Amygdala (tissue), 56 donors: ENCODE measurements around the gene SFT2D1.

Source experiments
- DNase-seq, 56 donors: peaks; one replicate each; lab custom pipeline; 2025; lab: John Stamatoyannopoulos, UW

SFT2D1 gene

DNA sequence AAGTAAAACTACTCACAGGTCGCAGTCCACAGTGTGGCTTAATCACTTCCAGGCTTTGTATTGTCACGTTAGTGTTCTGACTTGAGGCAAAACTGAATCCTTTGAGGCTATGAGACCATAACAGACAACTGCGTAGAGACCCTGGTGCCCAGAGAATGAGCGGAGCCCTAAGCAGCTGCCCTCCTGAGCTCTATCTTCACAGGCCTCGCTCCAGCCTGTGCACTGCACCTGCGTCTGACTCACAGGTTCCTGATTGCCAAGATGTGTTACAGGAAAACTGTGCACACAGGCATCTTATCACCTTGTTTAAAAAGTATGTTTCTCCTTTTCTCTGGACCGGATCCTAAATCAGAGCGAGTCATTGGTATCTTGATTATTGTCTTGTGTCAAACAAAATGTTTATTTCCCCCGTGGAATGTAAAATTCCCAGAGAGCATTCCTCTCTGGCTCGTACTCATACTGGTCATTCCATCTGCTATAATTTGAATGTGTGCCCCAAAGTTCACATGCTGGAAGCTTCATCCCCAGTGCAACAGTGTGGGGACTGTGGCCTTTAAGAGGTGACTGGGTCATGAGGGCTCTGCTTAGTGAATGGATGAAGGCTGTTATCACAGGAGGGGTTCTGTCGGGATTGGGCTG, 59.8 kb downstream of the SFT2D1 start:
- no peak for DNase-seq

DNA sequence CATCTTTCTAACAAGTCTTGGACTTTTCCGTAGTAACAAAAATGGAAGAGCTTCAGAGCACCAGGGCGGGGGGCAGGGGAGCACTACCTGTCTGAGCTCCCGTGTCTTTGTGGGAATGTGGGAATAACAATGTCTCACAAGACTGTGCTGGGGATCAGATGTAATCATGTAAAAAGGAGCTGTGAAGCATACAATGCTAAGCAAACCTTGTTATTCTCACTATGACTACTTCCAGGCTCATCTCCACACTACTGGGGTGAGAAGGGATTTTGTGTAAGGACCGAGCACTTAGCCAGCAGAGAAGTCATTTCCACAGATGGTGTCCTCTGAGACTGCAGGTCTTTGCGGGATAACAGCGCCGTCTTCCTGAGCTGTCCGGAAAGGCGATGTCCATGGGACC, 61.2 kb downstream of the SFT2D1 start:
- no peak for DNase-seq

DNA sequence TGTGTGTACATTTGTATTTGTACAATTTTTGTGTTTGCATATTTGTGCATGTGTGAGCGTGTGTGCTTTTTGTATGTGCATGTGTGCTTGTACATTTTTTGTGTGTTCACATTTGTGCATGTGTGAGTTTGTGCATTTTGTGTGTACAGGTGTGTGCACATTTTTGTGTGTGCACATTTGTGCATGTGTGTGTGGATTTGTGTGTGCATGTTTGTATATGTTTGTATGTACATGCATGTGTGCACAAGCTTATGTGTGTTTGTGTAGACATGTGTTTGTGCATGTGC, 63.0 kb downstream of the SFT2D1 start:
- DNase-seq = no peak

DNA sequence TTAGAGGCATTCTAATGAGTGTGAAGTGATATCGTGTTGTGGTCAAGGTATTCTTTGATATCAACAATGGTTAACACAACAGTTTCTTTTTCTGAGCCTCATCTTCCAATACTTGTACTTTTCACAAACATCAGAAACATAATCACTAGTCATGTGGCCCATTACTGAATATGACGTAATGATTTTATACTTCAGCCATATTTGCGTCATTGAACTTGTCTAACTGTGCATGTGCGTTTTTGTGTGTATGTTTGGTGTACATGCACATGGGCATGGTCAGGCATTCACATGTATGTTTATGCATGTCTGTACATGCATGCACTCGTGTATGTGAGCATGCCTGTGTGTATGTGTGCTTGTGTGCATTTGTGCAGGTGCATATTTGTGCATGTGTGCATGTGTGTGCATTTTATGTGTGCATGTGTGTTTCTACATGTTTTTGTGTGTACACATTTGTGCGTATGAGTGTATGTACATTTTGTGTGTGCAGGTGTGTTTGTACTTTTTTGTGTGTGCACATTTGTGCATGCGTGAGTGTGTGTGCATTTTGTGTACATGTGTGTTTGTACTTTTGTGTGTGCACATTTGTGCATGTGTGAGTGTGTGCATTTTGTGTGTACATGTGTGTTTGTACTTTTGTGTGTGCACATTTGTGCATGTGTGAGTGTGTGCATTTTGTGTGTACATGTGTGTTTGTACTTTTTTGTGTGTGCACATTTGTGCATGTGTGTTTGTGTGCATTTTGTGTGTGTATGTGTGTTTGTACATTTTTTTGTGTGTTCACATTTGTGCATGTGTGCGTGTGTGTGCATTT, 63.6 kb downstream of the SFT2D1 start:
- no peak for DNase-seq

DNA sequence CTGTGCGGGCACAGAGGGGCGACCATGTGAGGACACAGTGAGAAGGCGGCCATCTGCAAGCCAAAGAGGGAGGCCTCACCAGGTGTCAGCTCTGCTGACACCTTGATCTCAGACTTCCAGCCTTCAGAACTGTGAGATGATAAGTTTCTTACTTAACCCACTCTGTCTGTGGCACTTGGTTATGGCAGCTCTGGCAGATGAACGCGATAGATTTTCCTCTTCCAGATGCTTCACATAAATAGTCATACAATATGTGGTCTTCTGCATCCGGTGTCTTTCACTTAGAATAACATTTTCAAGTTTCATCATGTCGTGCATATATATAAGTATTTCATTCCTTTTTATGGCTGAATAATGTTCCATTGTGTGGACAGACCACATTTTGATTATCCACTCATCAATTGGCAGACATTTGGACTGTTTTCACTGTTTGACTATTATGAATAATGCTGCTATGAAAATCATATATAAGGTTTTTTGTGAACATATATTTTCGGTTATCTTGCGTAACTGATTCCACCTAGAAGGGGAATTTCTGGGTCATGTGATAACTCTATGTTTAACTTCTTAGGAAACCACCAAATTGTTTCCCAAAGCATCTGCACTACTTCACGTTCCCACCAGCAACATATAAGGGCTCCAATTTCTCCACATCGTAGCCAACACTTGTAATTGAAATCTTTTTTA, 64.3 kb downstream of the SFT2D1 start:
- DNase-seq = no peak

DNA sequence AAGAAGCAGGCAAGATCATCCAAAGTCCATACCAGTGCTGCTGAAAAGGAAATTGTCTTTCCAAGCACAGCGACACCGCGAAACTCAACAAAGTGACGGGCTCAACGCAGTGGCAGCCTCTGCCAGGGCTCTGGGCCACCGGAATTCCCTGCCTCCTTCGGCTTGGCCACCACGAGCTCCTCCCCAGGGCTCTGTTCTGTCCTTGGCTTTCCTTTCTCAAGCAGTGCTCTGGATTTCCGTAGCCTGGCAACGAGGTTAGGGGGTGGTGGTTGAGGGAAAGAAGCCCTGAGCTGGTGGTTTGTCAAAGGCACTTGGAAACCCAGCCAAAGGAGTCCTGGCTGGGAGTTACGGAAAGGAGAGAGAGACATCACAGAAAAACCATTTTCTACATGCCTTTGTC, 65.3 kb downstream of the SFT2D1 start:
- DNase-seq = peak in 50 of 56 donors; percentile 28 to 89 (median 66)

DNA sequence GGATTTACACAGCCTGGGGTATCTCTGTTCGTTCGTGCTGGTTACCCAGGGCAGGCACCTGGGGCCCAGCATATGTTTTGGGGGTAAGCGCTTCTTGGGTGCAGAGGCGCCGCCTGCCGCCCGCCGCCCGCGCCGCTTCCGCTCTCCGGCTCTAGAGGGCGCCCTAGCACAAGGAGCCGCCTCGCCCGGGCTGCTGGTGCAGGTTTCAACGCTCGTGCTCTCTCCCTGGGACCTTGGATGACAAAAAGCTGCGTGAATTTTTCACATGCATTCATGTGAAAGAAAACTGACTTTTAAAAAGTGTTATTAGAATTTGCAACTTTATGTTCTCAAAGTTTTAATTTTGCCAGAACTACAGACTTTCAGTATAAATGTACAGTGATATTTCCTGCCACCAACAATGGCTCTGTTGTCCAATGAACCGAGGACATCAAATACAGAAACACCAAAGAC, 66.6 kb downstream of the SFT2D1 start:
- peak in 50 of 56 donors; percentile 6 to 86 (median 62) for DNase-seq

DNA sequence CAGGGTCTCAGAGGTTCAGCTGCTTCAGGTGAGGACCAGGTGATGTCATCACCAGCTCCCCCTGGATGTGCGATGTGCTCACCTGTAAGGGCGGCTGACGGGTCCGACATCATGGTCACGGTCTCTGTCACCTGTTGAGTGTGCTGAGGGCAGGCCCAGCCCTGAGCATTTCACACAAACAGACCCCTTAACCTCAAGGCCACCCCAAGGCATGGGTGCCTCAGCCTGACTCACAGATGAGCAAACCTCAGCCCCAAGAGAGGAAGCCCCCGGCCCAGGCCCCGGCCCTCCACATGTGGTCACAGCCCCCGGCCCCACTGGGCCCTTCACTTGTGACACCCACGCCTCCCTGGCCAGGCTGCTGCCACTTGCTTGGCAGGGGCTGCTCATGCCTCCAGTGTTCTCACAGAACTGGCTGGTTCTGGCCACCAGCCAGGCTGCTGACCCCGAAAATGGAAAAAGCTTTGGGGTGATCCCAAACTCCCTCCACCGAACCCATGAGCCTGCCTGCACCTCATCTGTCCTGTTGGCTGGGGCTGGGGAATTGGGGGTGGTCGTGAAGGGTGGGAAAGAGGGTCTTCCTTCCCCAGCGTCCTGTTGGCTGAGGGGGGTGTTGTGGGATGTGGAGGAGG, 67.5 kb downstream of the SFT2D1 start:
- no peak for DNase-seq

DNA sequence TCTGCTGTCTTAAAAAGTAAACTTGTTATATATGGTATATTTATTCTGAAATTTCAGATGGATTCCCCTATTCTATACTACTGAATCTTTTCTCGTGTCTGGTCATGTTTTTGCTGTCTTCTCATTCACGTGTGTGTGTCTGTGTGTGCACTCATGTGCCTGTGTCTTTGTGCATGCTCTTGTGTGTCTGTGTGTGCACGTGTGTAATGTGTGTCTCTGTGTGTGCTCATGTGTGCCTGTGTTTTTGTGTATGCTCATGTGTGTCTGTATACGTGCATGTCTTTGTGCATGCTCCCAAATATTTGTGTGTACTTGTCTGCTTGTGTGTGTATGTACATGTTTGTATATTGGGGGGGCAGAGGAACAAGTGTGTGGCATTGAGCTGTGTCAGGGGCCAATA, 68.2 kb downstream of the SFT2D1 start:
- no peak for DNase-seq

DNA sequence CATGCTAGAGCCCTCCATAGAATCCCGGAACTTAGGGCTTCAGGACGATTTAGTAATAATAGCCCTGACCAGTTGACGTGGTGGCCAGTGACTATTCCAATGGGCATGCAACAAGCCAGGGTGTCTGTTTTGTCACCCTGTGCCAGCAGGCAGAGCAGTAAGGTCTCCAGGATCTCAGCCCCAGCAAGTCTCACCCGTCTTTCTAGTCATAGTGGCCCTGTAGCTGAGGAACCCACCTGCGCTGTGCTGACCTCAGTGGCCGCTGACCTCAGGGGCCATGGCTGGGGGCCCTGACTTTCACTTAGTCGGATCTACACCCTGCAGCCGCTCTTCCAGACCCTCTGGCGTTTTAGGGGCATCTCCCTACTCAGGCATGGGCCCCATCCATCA, 71.0 kb downstream of the SFT2D1 start:
- no peak for DNase-seq

DNA sequence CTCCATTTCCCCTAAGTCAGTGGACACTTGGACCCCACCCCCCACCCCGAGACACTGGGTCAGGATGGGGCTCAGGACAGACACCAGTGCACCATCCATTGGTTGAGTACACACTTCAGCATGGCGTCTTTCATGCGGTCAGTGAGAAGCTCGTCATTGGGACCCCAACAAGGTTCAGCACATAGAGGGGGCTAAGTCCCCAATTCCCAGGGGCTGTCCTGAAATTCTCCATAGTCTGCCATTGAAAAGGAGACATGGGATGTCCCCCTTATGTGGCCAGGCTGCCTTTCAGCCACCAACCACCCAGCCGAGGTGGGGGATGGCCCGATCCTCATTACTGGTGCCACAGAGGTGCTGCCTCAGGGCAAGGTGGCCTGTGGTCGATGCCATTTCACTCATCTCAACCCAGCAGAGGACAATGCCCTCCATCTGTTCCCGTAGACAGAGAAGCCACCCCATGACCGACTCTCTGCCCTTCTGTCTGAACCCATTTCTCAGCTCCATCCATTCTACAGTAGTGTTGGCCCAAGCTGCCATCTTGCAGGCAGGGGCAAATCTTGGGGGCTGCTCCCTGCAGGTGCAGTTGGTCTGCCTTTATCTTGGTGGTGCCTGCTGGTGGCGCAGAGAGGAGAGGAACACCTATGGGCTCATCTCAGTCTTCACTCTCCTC, 71.5 kb downstream of the SFT2D1 start:
- no peak for DNase-seq
